ENCODE results near the gene PSME3IP1. TPM values are rescaled to one million over a fixed set of nuclear protein-coding genes. Genes with fewer than 3 reads are reported as not detected.

The PSME3IP1 gene
- polyA plus RNA-seq, 3 donors: 109 to 130 (median 116) TPM

- DNase-seq (ENCODE audit: low read depth in 3 of 3, low spot score in 2 of 3): no peak
These were observed 39.1 kb downstream of the PSME3IP1 start for GRCh38 chr16:57146735-57147134.

- DNase-seq (ENCODE audit: low read depth in 3 of 3, low spot score in 2 of 3): no peak
These were observed 39.7 kb downstream of the PSME3IP1 start for GRCh38 chr16:57146040-57146647.

GRCh38 chr16:57145046-57146021 lies 40.5 kb downstream of the PSME3IP1 start:
- no peak for DNase-seq (ENCODE audit: low read depth in 3 of 3, low spot score in 2 of 3)

GRCh38 chr16:57144027-57144426 lies 41.8 kb downstream of the PSME3IP1 start:
- no peak for DNase-seq (ENCODE audit: low read depth in 3 of 3, low spot score in 2 of 3)

GRCh38 chr16:57143149-57143921 lies 42.5 kb downstream of the PSME3IP1 start:
- no peak for DNase-seq (ENCODE audit: low read depth in 3 of 3, low spot score in 2 of 3)

GRCh38 chr16:57141822-57142631 lies 43.8 kb downstream of the PSME3IP1 start:
- no peak for DNase-seq (ENCODE audit: low read depth in 3 of 3, low spot score in 2 of 3)

- no peak for DNase-seq (ENCODE audit: low read depth in 3 of 3, low spot score in 2 of 3)
These were observed 44.7 kb downstream of the PSME3IP1 start for GRCh38 chr16:57140931-57141668.

GRCh38 chr16:57138281-57138935 lies 47.4 kb downstream of the PSME3IP1 start:
- no peak for DNase-seq (ENCODE audit: low read depth in 3 of 3, low spot score in 2 of 3)

GRCh38 chr16:57137566-57138273 lies 48.1 kb downstream of the PSME3IP1 start:
- no peak for DNase-seq (ENCODE audit: low read depth in 3 of 3, low spot score in 2 of 3)

GRCh38 chr16:57137043-57137442 lies 48.8 kb downstream of the PSME3IP1 start:
- DNase-seq (ENCODE audit: low read depth in 3 of 3, low spot score in 2 of 3): no peak

GRCh38 chr16:57134982-57135381 lies 50.9 kb downstream of the PSME3IP1 start:
- no peak for DNase-seq (ENCODE audit: low read depth in 3 of 3, low spot score in 2 of 3)

GRCh38 chr16:57133886-57134285 lies 52.0 kb downstream of the PSME3IP1 start:
- DNase-seq (ENCODE audit: low read depth in 3 of 3, low spot score in 2 of 3): no peak

GRCh38 chr16:57133031-57133430 lies 52.8 kb downstream of the PSME3IP1 start:
- no peak for DNase-seq (ENCODE audit: low read depth in 3 of 3, low spot score in 2 of 3)

GRCh38 chr16:57132470-57132869 lies 53.4 kb downstream of the PSME3IP1 start:
- no peak for DNase-seq (ENCODE audit: low read depth in 3 of 3, low spot score in 2 of 3)

- no peak for DNase-seq (ENCODE audit: low read depth in 3 of 3, low spot score in 2 of 3)
These were observed 54.4 kb downstream of the PSME3IP1 start for GRCh38 chr16:57131351-57131970.

GRCh38 chr16:57130950-57131321 lies 54.9 kb downstream of the PSME3IP1 start:
- DNase-seq (ENCODE audit: low read depth in 3 of 3, low spot score in 2 of 3): no peak

- DNase-seq (ENCODE audit: low read depth in 3 of 3, low spot score in 2 of 3): no peak
These were observed 57.0 kb downstream of the PSME3IP1 start for GRCh38 chr16:57128771-57129389.

GRCh38 chr16:57127836-57128235 lies 58.0 kb downstream of the PSME3IP1 start:
- no peak for DNase-seq (ENCODE audit: low read depth in 3 of 3, low spot score in 2 of 3)
